H9 (cell line): Measurements from ENCODE around the gene GGT5. TPM values are rescaled to one million over a fixed set of nuclear protein-coding genes. Genes with fewer than 3 reads are reported as not detected.
A peak's percentile ranks its signal among the peaks of the same experiment; 100 is the strongest.

Experiments used
- DNase-seq: peaks from one replicate; pipeline ENCODE4 v3.0.0-alpha.2; 2017
- H2AFZ ChIP-seq: one replicate; pipeline ENCODE4 v1.6.1; 2013; ENCODE audit warnings: mild to moderate bottlenecking, low read length, control low read depth, moderate library complexity
- H2AK5ac ChIP-seq: 2 replicates; pipeline ENCODE4 v1.6.1; 2013; ENCODE audit warnings: low read length, control low read depth, mixed read lengths; ENCODE audit not compliant: insufficient read length
- H2BK120ac ChIP-seq: one replicate; pipeline ENCODE4 v1.6.1; 2013; ENCODE audit warnings: low read depth, mild to moderate bottlenecking, low read length, control low read depth, inconsistent platforms; ENCODE audit not compliant: poor library complexity, severe bottlenecking
- H2BK12ac ChIP-seq: 2 replicates; pipeline ENCODE4 v1.6.1; 2013; ENCODE audit warnings: low read length, control low read depth, mixed read lengths, low read depth; ENCODE audit not compliant: insufficient read length
- H2BK15ac ChIP-seq: 2 replicates; pipeline ENCODE4 v1.6.1; 2013; ENCODE audit warnings: low read depth, low read length, control low read depth
- H2BK20ac ChIP-seq: one replicate; pipeline ENCODE4 v1.6.1; 2013; ENCODE audit warnings: low read depth, mild to moderate bottlenecking, low read length, control low read depth, inconsistent platforms; ENCODE audit not compliant: poor library complexity, severe bottlenecking
- H2BK5ac ChIP-seq: 2 replicates; pipeline ENCODE4 v1.6.1; 2013; ENCODE audit warnings: low read length, control low read depth, mixed read lengths; ENCODE audit not compliant: insufficient read length
- H3K14ac ChIP-seq: 2 replicates; pipeline ENCODE4 v1.6.1; 2013; ENCODE audit warnings: low read length, control low read depth; ENCODE audit not compliant: insufficient read depth
- H3K18ac ChIP-seq: 2 replicates; pipeline ENCODE4 v1.6.1; 2013; ENCODE audit warnings: low read depth, mild to moderate bottlenecking, mixed read lengths, low read length, control low read depth; ENCODE audit not compliant: insufficient read length
- H3K23ac ChIP-seq: 2 replicates; pipeline ENCODE4 v1.6.1; 2013; ENCODE audit warnings: low read length, control low read depth, mixed read lengths, low read depth; ENCODE audit not compliant: insufficient read length
- H3K23me2 ChIP-seq: 2 replicates; pipeline ENCODE4 v1.6.1; 2013; ENCODE audit warnings: low read depth, mild to moderate bottlenecking, mixed read lengths, low read length, control low read depth; ENCODE audit not compliant: insufficient read length, poor library complexity, severe bottlenecking
- H3K27ac ChIP-seq: 2 replicates; pipeline ENCODE4 v1.5.1; 2013; ENCODE audit warnings: low read length, control low read depth, mixed read lengths, low read depth; ENCODE audit not compliant: insufficient read length
- H3K27me3 ChIP-seq: 2 replicates; pipeline ENCODE4 v1.6.1; 2013; ENCODE audit warnings: low read length, control low read depth, inconsistent platforms; ENCODE audit not compliant: insufficient read depth
- H3K4ac ChIP-seq: 2 replicates; pipeline ENCODE4 v1.6.1; 2013; ENCODE audit warnings: low read depth, mild to moderate bottlenecking, control low read depth, inconsistent platforms, low read length, moderate library complexity
- H3K4me1 ChIP-seq: 2 replicates; pipeline ENCODE4 v1.6.1; 2013; ENCODE audit warnings: low read length, control low read depth, inconsistent platforms; ENCODE audit not compliant: insufficient read depth
- H3K4me2 ChIP-seq: 2 replicates; pipeline ENCODE4 v1.6.1; 2013; ENCODE audit warnings: low read length, control low read depth, mixed read lengths; ENCODE audit not compliant: insufficient read length, insufficient read depth
- H3K56ac ChIP-seq: 2 replicates; pipeline ENCODE4 v1.6.1; 2013; ENCODE audit warnings: low read depth, mild to moderate bottlenecking, mixed read lengths, low read length, control low read depth; ENCODE audit not compliant: insufficient read length
- H3K79me1 ChIP-seq: 2 replicates; pipeline ENCODE4 v1.6.1; 2013; ENCODE audit warnings: low read depth, mild to moderate bottlenecking, moderate library complexity, low read length, control low read depth, inconsistent platforms; ENCODE audit not compliant: insufficient read depth, poor library complexity, severe bottlenecking
- H3K79me2 ChIP-seq: 2 replicates; pipeline ENCODE4 v1.6.1; 2013; ENCODE audit warnings: low read length, control low read depth, inconsistent platforms; ENCODE audit not compliant: insufficient read depth
- H3K9ac ChIP-seq: 2 replicates; pipeline ENCODE4 v1.6.1; 2013; ENCODE audit warnings: low read length, control low read depth, mixed read lengths; ENCODE audit not compliant: insufficient read length; ENCODE audit errors: extremely low read depth
- H3K9me3 ChIP-seq: one replicate; pipeline ENCODE4 v1.6.1; 2013; ENCODE audit warnings: low read depth, low read length, inconsistent platforms; ENCODE audit not compliant: control insufficient read depth
- H3T11ph ChIP-seq: one replicate; pipeline ENCODE4 v1.6.1; 2013; ENCODE audit warnings: mild to moderate bottlenecking, low read length, control low read depth, inconsistent platforms
- H4K20me1 ChIP-seq: one replicate; pipeline ENCODE4 v1.6.1; 2013; ENCODE audit not compliant: control insufficient read depth, insufficient read length, insufficient read depth
- H4K5ac ChIP-seq: 2 replicates; pipeline ENCODE4 v1.6.1; 2013; ENCODE audit warnings: low read depth, mild to moderate bottlenecking, mixed read lengths, low read length, control low read depth; ENCODE audit not compliant: insufficient read length
- H4K8ac ChIP-seq: replicated peaks from 2 replicates; pipeline ENCODE4 v1.6.1; 2013; ENCODE audit warnings: low read length, control low read depth, mixed read lengths, low read depth; ENCODE audit not compliant: insufficient read length
- H4K91ac ChIP-seq: 2 replicates; pipeline ENCODE4 v1.6.1; 2013; ENCODE audit warnings: low read depth, mild to moderate bottlenecking, moderate library complexity, mixed read lengths, low read length, control low read depth; ENCODE audit not compliant: insufficient read length
- H3K27ac Mint-ChIP-seq, 3 experiments: 2 replicates in 2 of 3; 3 replicates in 1 of 3; pipeline ENCODE4 v1.8.0; 2020 to 2021; ENCODE audit warnings: mixed read lengths in 3 of 3, mild to moderate bottlenecking in 1 of 3, moderate library complexity in 1 of 3
- H3K27me3 Mint-ChIP-seq: 2 replicates; pipeline ENCODE4 v1.8.0; 2021; ENCODE audit warnings: low read depth, mild to moderate bottlenecking, moderate library complexity, mixed read lengths
- H3K36me3 Mint-ChIP-seq, 3 experiments: 2 replicates in 2 of 3; 3 replicates in 1 of 3; pipeline ENCODE4 v1.8.0; 2020 to 2021; ENCODE audit warnings: low read depth in 3 of 3, mixed read lengths in 3 of 3; ENCODE audit not compliant: insufficient read depth in 1 of 3
- H3K4me1 Mint-ChIP-seq, 2 experiments: 2 replicates each; pipeline ENCODE4 v1.8.0; 2020; ENCODE audit warnings: mixed read lengths in 2 of 2
- H3K4me3 Mint-ChIP-seq, 2 experiments: 2 replicates in 1 of 2; 3 replicates in 1 of 2; pipeline ENCODE4 v1.8.0; 2020 to 2021; ENCODE audit warnings: mild to moderate bottlenecking in 2 of 2, mixed read lengths in 2 of 2, moderate library complexity in 1 of 2
- H3K9me3 Mint-ChIP-seq, 2 experiments: 2 replicates in 1 of 2; 3 replicates in 1 of 2; pipeline ENCODE4 v1.8.0; 2020; ENCODE audit warnings: mild to moderate bottlenecking in 2 of 2, mixed read lengths in 2 of 2, moderate library complexity in 1 of 2
- CTCF ChIP-seq: fragments of 200-600 bp; sonication (generic); conservative IDR thresholded peaks from 3 replicates; pipeline ENCODE4 v1.8.0; 2021; ENCODE audit warnings: antibody characterized with exemption, mild to moderate bottlenecking
- WGBS: extraction: QIAGEN DNeasy Blood & Tissue Kit; methylation state at CpG from one replicate; pipeline ENCODE4 v1.1.7; 2013; ENCODE audit warnings: missing lambda C conversion rate, low lambda C conversion rate, mixed read lengths; ENCODE audit not compliant: insufficient read length; ENCODE audit errors: extremely low coverage; 5-methylcytosine and 5-hydroxymethylcytosine counted together
- total RNA-seq: library from RNA; stranded (reverse); gene quantifications from 2 replicates; pipeline ENCODE4 v1.2.1, GENCODE V29; 2021

The GGT5 gene
- total RNA-seq, 1 experiment from 2014 or later: 0.20 TPM

GRCh38 chr22:24179478-24180210 lies 65.2 kb downstream of the GGT5 start:
- Histone ChIP-seq H2BK5ac (no peak overlapping the region), H3K79me2 (no peaks in the 10 kb centered on the region), H2AK5ac (no peak overlapping the region), H3K23me2 (no peaks in the 10 kb centered on the region), H4K8ac (no peak overlapping the region), H3K27me3 (no peaks in the 10 kb centered on the region), H4K91ac (no peak overlapping the region), H4K5ac (no peak overlapping the region), H2BK15ac (no peak overlapping the region), H3K4me2 (no peak overlapping the region), H3K4me1 (no peaks in the 10 kb centered on the region), H3K27ac (no peak overlapping the region), H3T11ph (no peak overlapping the region), H2BK12ac (no peak overlapping the region), H3K14ac (no peak overlapping the region), H3K18ac (no peak overlapping the region), H3K4ac (no peak overlapping the region), H2BK120ac (no peak overlapping the region), H3K79me1 (no peaks in the 10 kb centered on the region), H4K20me1 (no peaks in the 10 kb centered on the region), H2BK20ac (no peak overlapping the region), H3K9ac (no peak overlapping the region), H3K9me3 (no peaks in the 10 kb centered on the region), H2AFZ (no peak overlapping the region), H3K56ac (no peak overlapping the region), H3K23ac (no peak overlapping the region)
- Mint-ChIP-seq H3K9me3 (no peaks in the 10 kb centered on the region; a peak in 2 of 5 replicates), H3K36me3 (peaks cover 2 to 11% (median 9%) of the 10 kb centered on the region in 3 experiments; a peak in 5 of 7 replicates), H3K4me3 (no peak overlapping the region), H3K27ac (peak overlapping the region in 2 of 3 experiments; percentile 44 to 62; a peak in 1 of 7 replicates), H3K27me3 (no peaks in the 10 kb centered on the region; the same call in none of the 2 replicates), H3K4me1 (peaks cover 10 to 21% of the 10 kb centered on the region in 2 experiments)
- DNase-seq: no peak
- WGBS: no CpG with 5 or more reads among the region's 17 CpGs
- TF ChIP-seq CTCF: no peak
